Measurements from ENCODE around the gene GRWD1.

- TF ChIP-seq CTCF (IDR thresholded peaks at IDR 0.05 in 2 of 3, conservative IDR thresholded peaks at IDR 0.05 in 1 of 3; ENCODE audit: borderline replicate concordance in 1 of 3, insufficient read depth in 1 of 3, low read depth in 2 of 3, low read length in 2 of 3) (no peak), EZH2phosphoT487 (IDR thresholded peaks at IDR 0.05; ENCODE audit: borderline replicate concordance) (no peak), POLR2AphosphoS5 (IDR thresholded peaks at IDR 0.05; ENCODE audit: low read depth, low read length) (no peak), SP1 (IDR thresholded peaks at IDR 0.05; ENCODE audit: low read depth) (no peak), EZH2 (IDR thresholded peaks at IDR 0.05) (no peak), ZNF274 (IDR thresholded peaks at IDR 0.05; ENCODE audit: low read depth, low read length) (no peak), EGR1 (IDR thresholded peaks at IDR 0.05; ENCODE audit: low read depth) (no peak), MAX (IDR thresholded peaks at IDR 0.05) (no peak), JUND (IDR thresholded peaks at IDR 0.05) (no peak), CEBPB (IDR thresholded peaks at IDR 0.05; ENCODE audit: low read depth) (no peak)
These were observed 2.5 kb upstream of the GRWD1 start for GRCh38 chr19:48443256-48443655.
